HEK293 (cell line): ENCODE measurements around the gene KITLG.
A peak's percentile ranks its signal among the peaks of the same experiment; 100 is the strongest.

Experiments
- CTCF ChIA-PET: fragments of 350-600 bp; formaldehyde crosslinking; extraction: SDS; loops from one replicate; lab custom pipeline; 2021; ENCODE audit warnings: antibody characterized with exemption; lab: Yijun Ruan, JAX
- POLR2A ChIA-PET: fragments of 300-600 bp; formaldehyde crosslinking; extraction: SDS; loops from one replicate; lab custom pipeline; 2020; ENCODE audit warnings: antibody characterized with exemption, inconsistent platforms; lab: Yijun Ruan, JAX
- H3K27ac ChIP-seq: fragments of 200-500 bp; sonication (Bioruptor generic); 2 replicates; pipeline ENCODE4 v1.5.1; 2014; ENCODE audit warnings: low read depth, low read length, control low read depth, inconsistent platforms; ENCODE audit errors: extremely low read depth
- H3K36me3 ChIP-seq, 2 experiments: fragments of 200-500 bp in 1 of 2; sonication (Bioruptor generic) in 1 of 2; 1 replicate in 1 of 2; 2 replicates in 1 of 2; pipeline ENCODE4 v1.5.1; 2014 to 2017; ENCODE audit warnings: inconsistent platforms in 2 of 2, low read length in 2 of 2; ENCODE audit not compliant: control insufficient read depth in 2 of 2, insufficient read depth in 1 of 2
- H3K4me1 ChIP-seq: fragments of 200-500 bp; sonication (Bioruptor generic); 2 replicates; pipeline ENCODE4 v1.5.1; 2014; ENCODE audit warnings: mild to moderate bottlenecking, low read length, inconsistent platforms; ENCODE audit not compliant: control insufficient read depth, insufficient read depth
- H3K4me3 ChIP-seq: 2 replicates; pipeline ENCODE4 v1.5.1; 2011; ENCODE audit warnings: low read depth, mild to moderate bottlenecking, control low read depth, low read length, moderate library complexity
- H3K9me3 ChIP-seq: fragments of 200-500 bp; sonication (Bioruptor generic); 2 replicates; pipeline ENCODE4 v1.5.1; 2014; ENCODE audit warnings: low read depth, low read length, inconsistent platforms; ENCODE audit not compliant: control insufficient read depth, insufficient read depth
- BCL11B ChIP-seq: fragments of 450-650 bp; formaldehyde crosslinking; IDR thresholded peaks from 2 replicates; pipeline ENCODE4 v1.5.1; 2016; ENCODE audit warnings: low read depth, missing biosample characterization, missing genetic modification characterization
- GLI2 ChIP-seq: fragments of 450-650 bp; formaldehyde crosslinking; IDR thresholded peaks from 2 replicates; pipeline ENCODE4; 2017; ENCODE audit warnings: missing biosample characterization, missing genetic modification characterization, low read depth, borderline replicate concordance
- HOXA7 ChIP-seq: sonication (generic); formaldehyde crosslinking; IDR thresholded peaks from 2 replicates; pipeline ENCODE4 v1.8.1; 2022; ENCODE audit warnings: missing genetic modification reagents, borderline replicate concordance
- IKZF3 ChIP-seq: fragments of 450-650 bp; IDR thresholded peaks from 2 replicates; pipeline ENCODE4 v1.5.0; 2018; ENCODE audit warnings: missing biosample characterization, mild to moderate bottlenecking, missing genetic modification characterization, moderate library complexity
- OSR2 ChIP-seq: fragments of 450-650 bp; formaldehyde crosslinking; IDR thresholded peaks from 2 replicates; pipeline ENCODE4 v1.5.1; 2016; ENCODE audit warnings: missing biosample characterization, missing genetic modification characterization
- SP3 ChIP-seq: fragments of 450-650 bp; formaldehyde crosslinking; IDR thresholded peaks from 2 replicates; pipeline ENCODE4 v1.5.1; 2016; ENCODE audit warnings: missing biosample characterization, missing genetic modification characterization
- TCF7L2 ChIP-seq: IDR thresholded peaks from 2 replicates; pipeline ENCODE4 v1.6.1; 2011; ENCODE audit warnings: low read depth, mild to moderate bottlenecking, inconsistent platforms, low read length, moderate library complexity, borderline replicate concordance
- YY2 ChIP-seq: fragments of 450-650 bp; formaldehyde crosslinking; IDR thresholded peaks from 2 replicates; pipeline ENCODE4 v1.5.1; 2016; ENCODE audit warnings: missing biosample characterization, missing genetic modification characterization
- ZBTB17 ChIP-seq: fragments of 450-650 bp; formaldehyde crosslinking; IDR thresholded peaks from 2 replicates; pipeline ENCODE4 v1.5.1; 2016; ENCODE audit warnings: missing biosample characterization, missing genetic modification characterization
- ZFP3 ChIP-seq: fragments of 450-650 bp; formaldehyde crosslinking; IDR thresholded peaks from 2 replicates; pipeline ENCODE4 v1.5.1; 2016; ENCODE audit warnings: low read depth, missing biosample characterization, missing genetic modification characterization
- ZNF133 ChIP-seq: fragments of 450-650 bp; formaldehyde crosslinking; IDR thresholded peaks from 2 replicates; pipeline ENCODE4 v1.5.1; 2016; ENCODE audit warnings: missing biosample characterization, missing genetic modification characterization
- ZNF16 ChIP-seq: fragments of 450-650 bp; formaldehyde crosslinking; IDR thresholded peaks from 2 replicates; pipeline ENCODE4 v1.5.1; 2016; ENCODE audit warnings: low read depth, missing biosample characterization, missing genetic modification characterization
- ZNF175 ChIP-seq: fragments of 450-650 bp; formaldehyde crosslinking; IDR thresholded peaks from 2 replicates; pipeline ENCODE4 v1.5.1; 2016; ENCODE audit warnings: missing biosample characterization, missing genetic modification characterization
- ZNF2 ChIP-seq: fragments of 450-650 bp; formaldehyde crosslinking; IDR thresholded peaks from 2 replicates; pipeline ENCODE4 v1.5.1; 2016; ENCODE audit warnings: missing biosample characterization, missing genetic modification characterization
- ZNF248 ChIP-seq: fragments of 450-650 bp; formaldehyde crosslinking; IDR thresholded peaks from 2 replicates; pipeline ENCODE4 v1.5.1; 2017; ENCODE audit warnings: missing biosample characterization, missing genetic modification characterization
- ZNF623 ChIP-seq: fragments of 450-650 bp; formaldehyde crosslinking; IDR thresholded peaks from 2 replicates; pipeline ENCODE4 v1.5.1; 2016; ENCODE audit warnings: missing biosample characterization, missing genetic modification characterization
- ZNF624 ChIP-seq: fragments of 450-650 bp; formaldehyde crosslinking; IDR thresholded peaks from 2 replicates; pipeline ENCODE4 v1.5.1; 2017; ENCODE audit warnings: missing biosample characterization, missing genetic modification characterization
- ZNF626 ChIP-seq: fragments of 450-650 bp; sonication (Bioruptor Pico); formaldehyde crosslinking; IDR thresholded peaks from 2 replicates; pipeline ENCODE4 v1.5.1; 2018; ENCODE audit warnings: missing biosample characterization, missing genetic modification characterization, inconsistent platforms
- ZNF701 ChIP-seq: fragments of 450-650 bp; formaldehyde crosslinking; IDR thresholded peaks from 2 replicates; pipeline ENCODE4 v1.5.1; 2016; ENCODE audit warnings: missing biosample characterization, missing genetic modification characterization
- ZNF830 ChIP-seq: fragments of 450-650 bp; IDR thresholded peaks from 2 replicates; pipeline ENCODE4 v1.5.0; 2018; ENCODE audit warnings: missing biosample characterization, missing genetic modification characterization, low read depth, mild to moderate bottlenecking, moderate library complexity
- TF ChIP-seq, protein P1 (sequence below): fragments of 450-650 bp; formaldehyde crosslinking; IDR thresholded peaks from 2 replicates; pipeline ENCODE4 v1.5.1; 2016; ENCODE audit warnings: missing biosample characterization, missing genetic modification characterization
- TF ChIP-seq, protein P2 (sequence below): fragments of 450-650 bp; formaldehyde crosslinking; IDR thresholded peaks from 2 replicates; pipeline ENCODE4 v1.5.1; 2017; ENCODE audit warnings: missing biosample characterization, missing genetic modification characterization
- TF ChIP-seq, protein P3 (sequence below): fragments of 450-650 bp; formaldehyde crosslinking; IDR thresholded peaks from 2 replicates; pipeline ENCODE4 v1.5.0; 2017; ENCODE audit warnings: missing biosample characterization, missing genetic modification characterization, borderline replicate concordance
- TF ChIP-seq, protein P4 (sequence below): fragments of 450-650 bp; formaldehyde crosslinking; IDR thresholded peaks from 2 replicates; pipeline ENCODE4 v1.5.1; 2016; ENCODE audit warnings: missing biosample characterization, missing genetic modification characterization
- TF ChIP-seq, protein P5 (sequence below): fragments of 450-650 bp; formaldehyde crosslinking; conservative IDR thresholded peaks from 2 replicates; pipeline ENCODE4 v1.5.1; 2016; ENCODE audit warnings: low read depth, missing biosample characterization, missing genetic modification characterization

The KITLG gene

DNA sequence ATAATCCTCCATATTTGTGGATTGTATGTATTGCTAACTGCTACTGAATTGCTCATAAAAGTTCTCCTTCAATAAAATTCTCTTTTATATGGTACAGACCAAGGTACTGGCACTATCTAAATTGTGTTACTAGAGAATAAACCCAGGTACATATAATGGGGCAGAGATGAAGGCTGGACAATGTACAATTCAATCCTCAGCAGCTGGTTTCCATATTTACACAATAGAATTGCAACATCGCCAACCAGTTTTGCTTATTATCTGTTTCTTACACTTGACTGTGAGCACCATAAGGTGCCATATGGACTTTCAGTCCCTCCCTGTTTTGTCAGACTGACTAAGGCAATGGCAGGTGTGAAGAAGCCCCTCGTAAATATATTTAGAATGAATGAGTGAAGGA lies 18.1 kb downstream of the KITLG start:
- Histone ChIP-seq H3K4me1 (peaks cover 25% of the 10 kb centered on the region), H3K4me3 (no peak overlapping the region), H3K36me3 (no peaks in the 10 kb centered on the region), H3K9me3 (no peaks in the 10 kb centered on the region), H3K27ac (no peak overlapping the region)
- CTCF ChIA-PET: interaction anchor here (0.7 to 1.3 kb wide), 2 partner anchors 432 to 904 kb away, joined by 3 to 5 read pairs; no protein-coding TSS in a partner anchor
- TF ChIP-seq GLI2 (tag by site-specific recombination) (no peak), ZNF624 (tag by site-specific recombination) (no peak), HOXA7 (CRISPR knock-in tag) (no peak), ZNF133 (tag by site-specific recombination) (no peak), ZNF701 (no peak), OSR2 (tag by site-specific recombination) (no peak), ZNF623 (no peak), TCF7L2 (no peak), ZNF16 (no peak), ZNF830 (tag by site-specific recombination) (no peak), ZNF248 (tag by site-specific recombination) (no peak), BCL11B (tag by site-specific recombination) (no peak), SP3 (tag by site-specific recombination) (no peak), ZBTB17 (tag by site-specific recombination) (no peak), IKZF3 (tag by site-specific recombination) (no peak)
- TF ChIP-seq, protein P1, sequence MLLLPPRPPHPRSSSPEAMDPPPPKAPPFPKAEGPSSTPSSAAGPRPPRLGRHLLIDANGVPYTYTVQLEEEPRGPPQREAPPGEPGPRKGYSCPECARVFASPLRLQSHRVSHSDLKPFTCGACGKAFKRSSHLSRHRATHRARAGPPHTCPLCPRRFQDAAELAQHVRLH (tag by site-specific recombination): no peak
- TF ChIP-seq, protein P2, sequence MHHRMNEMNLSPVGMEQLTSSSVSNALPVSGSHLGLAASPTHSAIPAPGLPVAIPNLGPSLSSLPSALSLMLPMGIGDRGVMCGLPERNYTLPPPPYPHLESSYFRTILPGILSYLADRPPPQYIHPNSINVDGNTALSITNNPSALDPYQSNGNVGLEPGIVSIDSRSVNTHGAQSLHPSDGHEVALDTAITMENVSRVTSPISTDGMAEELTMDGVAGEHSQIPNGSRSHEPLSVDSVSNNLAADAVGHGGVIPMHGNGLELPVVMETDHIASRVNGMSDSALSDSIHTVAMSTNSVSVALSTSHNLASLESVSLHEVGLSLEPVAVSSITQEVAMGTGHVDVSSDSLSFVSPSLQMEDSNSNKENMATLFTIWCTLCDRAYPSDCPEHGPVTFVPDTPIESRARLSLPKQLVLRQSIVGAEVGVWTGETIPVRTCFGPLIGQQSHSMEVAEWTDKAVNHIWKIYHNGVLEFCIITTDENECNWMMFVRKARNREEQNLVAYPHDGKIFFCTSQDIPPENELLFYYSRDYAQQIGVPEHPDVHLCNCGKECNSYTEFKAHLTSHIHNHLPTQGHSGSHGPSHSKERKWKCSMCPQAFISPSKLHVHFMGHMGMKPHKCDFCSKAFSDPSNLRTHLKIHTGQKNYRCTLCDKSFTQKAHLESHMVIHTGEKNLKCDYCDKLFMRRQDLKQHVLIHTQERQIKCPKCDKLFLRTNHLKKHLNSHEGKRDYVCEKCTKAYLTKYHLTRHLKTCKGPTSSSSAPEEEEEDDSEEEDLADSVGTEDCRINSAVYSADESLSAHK (tag by site-specific recombination): no peak
- TF ChIP-seq, protein P3, sequence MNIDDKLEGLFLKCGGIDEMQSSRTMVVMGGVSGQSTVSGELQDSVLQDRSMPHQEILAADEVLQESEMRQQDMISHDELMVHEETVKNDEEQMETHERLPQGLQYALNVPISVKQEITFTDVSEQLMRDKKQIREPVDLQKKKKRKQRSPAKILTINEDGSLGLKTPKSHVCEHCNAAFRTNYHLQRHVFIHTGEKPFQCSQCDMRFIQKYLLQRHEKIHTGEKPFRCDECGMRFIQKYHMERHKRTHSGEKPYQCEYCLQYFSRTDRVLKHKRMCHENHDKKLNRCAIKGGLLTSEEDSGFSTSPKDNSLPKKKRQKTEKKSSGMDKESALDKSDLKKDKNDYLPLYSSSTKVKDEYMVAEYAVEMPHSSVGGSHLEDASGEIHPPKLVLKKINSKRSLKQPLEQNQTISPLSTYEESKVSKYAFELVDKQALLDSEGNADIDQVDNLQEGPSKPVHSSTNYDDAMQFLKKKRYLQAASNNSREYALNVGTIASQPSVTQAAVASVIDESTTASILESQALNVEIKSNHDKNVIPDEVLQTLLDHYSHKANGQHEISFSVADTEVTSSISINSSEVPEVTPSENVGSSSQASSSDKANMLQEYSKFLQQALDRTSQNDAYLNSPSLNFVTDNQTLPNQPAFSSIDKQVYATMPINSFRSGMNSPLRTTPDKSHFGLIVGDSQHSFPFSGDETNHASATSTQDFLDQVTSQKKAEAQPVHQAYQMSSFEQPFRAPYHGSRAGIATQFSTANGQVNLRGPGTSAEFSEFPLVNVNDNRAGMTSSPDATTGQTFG: no peak
- TF ChIP-seq, protein P4, sequence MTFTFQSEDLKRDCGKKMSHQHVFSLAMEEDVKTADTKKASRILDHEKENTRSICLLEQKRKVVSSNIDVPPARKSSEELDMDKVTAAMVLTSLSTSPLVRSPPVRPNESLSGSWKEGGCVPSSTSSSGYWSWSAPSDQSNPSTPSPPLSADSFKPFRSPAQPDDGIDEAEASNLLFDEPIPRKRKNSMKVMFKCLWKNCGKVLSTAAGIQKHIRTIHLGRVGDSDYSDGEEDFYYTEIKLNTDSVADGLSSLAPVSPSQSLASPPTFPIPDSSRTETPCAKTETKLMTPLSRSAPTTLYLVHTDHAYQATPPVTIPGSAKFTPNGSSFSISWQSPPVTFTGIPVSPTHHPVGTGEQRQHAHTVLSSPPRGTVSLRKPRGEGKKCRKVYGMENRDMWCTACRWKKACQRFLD (tag by site-specific recombination): no peak
- POLR2A ChIA-PET: interaction anchor here (1.1 kb wide), 1 partner anchor 8 kb away, joined by 5 read pairs; no protein-coding TSS in a partner anchor

DNA sequence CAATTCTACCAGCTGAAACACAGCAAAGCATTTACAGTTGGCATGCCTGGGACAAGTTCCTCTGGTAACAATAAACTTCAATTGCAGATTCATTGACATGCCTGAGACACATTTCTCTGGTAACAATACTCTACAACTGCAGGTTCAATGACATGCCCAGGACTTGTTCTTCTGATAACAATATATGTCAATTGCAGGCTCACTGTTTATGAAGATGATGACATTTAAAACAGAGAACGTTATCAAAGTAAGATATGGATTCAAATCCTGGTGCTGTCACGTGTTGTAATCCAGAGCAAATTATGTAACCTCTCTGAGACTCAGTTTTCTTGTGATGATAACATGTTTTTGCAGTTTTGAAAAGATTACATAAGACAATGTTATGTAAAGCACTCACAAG lies 20.5 kb downstream of the KITLG start:
- no peak overlapping the region for H3K27ac ChIP-seq
- ChIA-PET CTCF (no interaction called here), POLR2A (no interaction called here)
- no peak for TF ChIP-seq ZNF2 (tag by site-specific recombination)
- TF ChIP-seq ZFP3: no peak
- no peak for TF ChIP-seq ZNF626 (tag by site-specific recombination)
- no peak for TF ChIP-seq ZNF175 (tag by site-specific recombination)
- no peak for TF ChIP-seq YY2 (tag by site-specific recombination)
- TF ChIP-seq, protein P5, sequence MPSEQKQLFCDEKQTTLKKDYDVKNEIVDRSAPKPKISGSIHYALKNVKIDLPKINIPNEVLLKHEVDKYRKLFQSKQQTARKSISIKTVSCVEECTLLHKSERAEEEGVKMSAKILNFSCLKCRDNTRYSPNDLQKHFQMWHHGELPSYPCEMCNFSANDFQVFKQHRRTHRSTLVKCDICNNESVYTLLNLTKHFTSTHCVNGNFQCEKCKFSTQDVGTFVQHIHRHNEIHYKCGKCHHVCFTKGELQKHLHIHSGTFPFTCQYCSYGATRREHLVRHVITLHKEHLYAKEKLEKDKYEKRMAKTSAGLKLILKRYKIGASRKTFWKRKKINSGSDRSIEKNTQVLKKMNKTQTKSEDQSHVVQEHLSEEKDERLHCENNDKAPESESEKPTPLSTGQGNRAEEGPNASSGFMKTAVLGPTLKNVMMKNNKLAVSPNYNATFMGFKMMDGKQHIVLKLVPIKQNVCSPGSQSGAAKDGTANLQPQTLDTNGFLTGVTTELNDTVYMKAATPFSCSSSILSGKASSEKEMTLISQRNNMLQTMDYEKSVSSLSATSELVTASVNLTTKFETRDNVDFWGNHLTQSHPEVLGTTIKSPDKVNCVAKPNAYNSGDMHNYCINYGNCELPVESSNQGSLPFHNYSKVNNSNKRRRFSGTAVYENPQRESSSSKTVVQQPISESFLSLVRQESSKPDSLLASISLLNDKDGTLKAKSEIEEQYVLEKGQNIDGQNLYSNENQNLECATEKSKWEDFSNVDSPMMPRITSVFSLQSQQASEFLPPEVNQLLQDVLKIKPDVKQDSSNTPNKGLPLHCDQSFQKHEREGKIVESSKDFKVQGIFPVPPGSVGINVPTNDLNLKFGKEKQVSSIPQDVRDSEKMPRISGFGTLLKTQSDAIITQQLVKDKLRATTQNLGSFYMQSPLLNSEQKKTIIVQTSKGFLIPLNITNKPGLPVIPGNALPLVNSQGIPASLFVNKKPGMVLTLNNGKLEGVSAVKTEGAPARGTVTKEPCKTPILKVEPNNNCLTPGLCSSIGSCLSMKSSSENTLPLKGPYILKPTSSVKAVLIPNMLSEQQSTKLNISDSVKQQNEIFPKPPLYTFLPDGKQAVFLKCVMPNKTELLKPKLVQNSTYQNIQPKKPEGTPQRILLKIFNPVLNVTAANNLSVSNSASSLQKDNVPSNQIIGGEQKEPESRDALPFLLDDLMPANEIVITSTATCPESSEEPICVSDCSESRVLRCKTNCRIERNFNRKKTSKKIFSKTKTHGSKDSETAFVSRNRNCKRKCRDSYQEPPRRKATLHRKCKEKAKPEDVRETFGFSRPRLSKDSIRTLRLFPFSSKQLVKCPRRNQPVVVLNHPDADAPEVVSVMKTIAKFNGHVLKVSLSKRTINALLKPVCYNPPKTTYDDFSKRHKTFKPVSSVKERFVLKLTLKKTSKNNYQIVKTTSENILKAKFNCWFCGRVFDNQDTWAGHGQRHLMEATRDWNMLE: 0 out of 2 replicates have a peak, but pooled peaks have one; percentile 13

More for the DNA sequence above, 20.5 kb downstream of the KITLG start:
- H3K36me3 ChIP-seq: no peaks in the 10 kb centered on the region
- H3K4me1 ChIP-seq: peaks cover 30% of the 10 kb centered on the region
- no peak overlapping the region for H3K4me3 ChIP-seq
- no peaks in the 10 kb centered on the region for H3K9me3 ChIP-seq
